Caco-2 (cell line): ENCODE data around the gene FOXA1. TPM values are rescaled to one million over a fixed set of nuclear protein-coding genes. Genes with fewer than 3 reads are reported as not detected.

Source experiments
- BruUV-seq: library from RNA; stranded (reverse); fragments of 400-500 nt; replicated peaks from 2 replicates; lab custom pipeline; 2021; lab: Mats Ljungman, UMichigan
- CTCF ChIA-PET: fragments of 300-600 bp; sonication (Branson Sonifier 250); formaldehyde crosslinking; loops from one replicate; lab custom pipeline; 2022; ENCODE audit warnings: antibody characterized with exemption; lab: Charles Lee
- POLR2A ChIA-PET: fragments of 300-600 bp; sonication (Branson Sonifier 250); formaldehyde crosslinking; loops from one replicate; lab custom pipeline; 2022; ENCODE audit warnings: antibody characterized with exemption; lab: Charles Lee
- DNase-seq, 2 experiments: peaks; one replicate each; pipeline versions ENCODE4 v3.0.0 to v3.0.0-alpha.2; 2020 to 2022
- H3K27me3 ChIP-seq: replicated peaks from 2 replicates; pipeline ENCODE4 v1.6.0; 2011; ENCODE audit warnings: low read length; ENCODE audit not compliant: control insufficient read depth, insufficient read depth
- H3K36me3 ChIP-seq: 2 replicates; pipeline ENCODE4 v1.5.1; 2011; ENCODE audit warnings: low read length; ENCODE audit not compliant: control insufficient read depth, insufficient read depth
- H3K4me1 ChIP-seq: fragments of 250-450 bp; sonication (Bioruptor Pico); 2 replicates; pipeline ENCODE4 v1.5.1; 2020; ENCODE audit warnings: mild to moderate bottlenecking
- H3K4me3 ChIP-seq: 2 replicates; pipeline ENCODE4 v1.5.1; 2011; ENCODE audit warnings: low read depth, mild to moderate bottlenecking, control low read depth, low read length
- H3K9me3 ChIP-seq: fragments of 250-450 bp; sonication (Bioruptor Pico); 2 replicates; pipeline ENCODE4 v1.5.1; 2020; ENCODE audit warnings: mild to moderate bottlenecking, moderate library complexity
- H3K27ac Mint-ChIP-seq: one replicate; pipeline ENCODE4 v1.8.0; 2022; ENCODE audit warnings: mixed read lengths; ENCODE audit not compliant: unreplicated experiment
- H3K27me3 Mint-ChIP-seq: one replicate; pipeline ENCODE4 v1.8.0; 2022; ENCODE audit warnings: mixed read lengths; ENCODE audit not compliant: insufficient read depth, unreplicated experiment
- H3K36me3 Mint-ChIP-seq: one replicate; pipeline ENCODE4 v1.8.0; 2022; ENCODE audit warnings: mild to moderate bottlenecking, mixed read lengths; ENCODE audit not compliant: insufficient read depth, unreplicated experiment
- H3K4me1 Mint-ChIP-seq: one replicate; pipeline ENCODE4 v1.8.0; 2022; ENCODE audit warnings: low read depth, mixed read lengths; ENCODE audit not compliant: unreplicated experiment
- H3K4me3 Mint-ChIP-seq: one replicate; pipeline ENCODE4 v1.8.0; 2022; ENCODE audit warnings: mild to moderate bottlenecking, moderate library complexity, mixed read lengths; ENCODE audit not compliant: unreplicated experiment
- H3K9me3 Mint-ChIP-seq: one replicate; pipeline ENCODE4 v1.8.0; 2022; ENCODE audit warnings: mixed read lengths; ENCODE audit not compliant: unreplicated experiment
- intact Hi-C: fragments of 100-400 bp; cut with micrococcal nuclease; formaldehyde crosslinking; loops from one replicate; pipeline ENCODE4 v1.10.0; 2022; ENCODE audit not compliant: unreplicated experiment
- total RNA-seq: library from RNA; stranded (reverse); gene quantifications from 2 replicates; pipeline ENCODE4 v1.2.3, GENCODE V29; 2022
- TF ChIP-seq, protein P1 (sequence below), 2 experiments: fragments of 200-600 bp in 1 of 2; IDR thresholded peaks; 1 replicate in 1 of 2; 2 replicates in 1 of 2; pipeline versions ENCODE4 v1.5.1 to v1.8.0; 2011 to 2022; ENCODE audit warnings: antibody characterized with exemption in 1 of 2, control low read depth in 1 of 2, inconsistent platforms in 1 of 2, low read depth in 1 of 2, low read length in 1 of 2, mild to moderate bottlenecking in 1 of 2, moderate library complexity in 1 of 2; ENCODE audit not compliant: insufficient read depth in 1 of 2, severe bottlenecking in 1 of 2, unreplicated experiment in 1 of 2

Gene FOXA1
- total RNA-seq, 1 experiment from 2014 or later: 271 TPM

DNA sequence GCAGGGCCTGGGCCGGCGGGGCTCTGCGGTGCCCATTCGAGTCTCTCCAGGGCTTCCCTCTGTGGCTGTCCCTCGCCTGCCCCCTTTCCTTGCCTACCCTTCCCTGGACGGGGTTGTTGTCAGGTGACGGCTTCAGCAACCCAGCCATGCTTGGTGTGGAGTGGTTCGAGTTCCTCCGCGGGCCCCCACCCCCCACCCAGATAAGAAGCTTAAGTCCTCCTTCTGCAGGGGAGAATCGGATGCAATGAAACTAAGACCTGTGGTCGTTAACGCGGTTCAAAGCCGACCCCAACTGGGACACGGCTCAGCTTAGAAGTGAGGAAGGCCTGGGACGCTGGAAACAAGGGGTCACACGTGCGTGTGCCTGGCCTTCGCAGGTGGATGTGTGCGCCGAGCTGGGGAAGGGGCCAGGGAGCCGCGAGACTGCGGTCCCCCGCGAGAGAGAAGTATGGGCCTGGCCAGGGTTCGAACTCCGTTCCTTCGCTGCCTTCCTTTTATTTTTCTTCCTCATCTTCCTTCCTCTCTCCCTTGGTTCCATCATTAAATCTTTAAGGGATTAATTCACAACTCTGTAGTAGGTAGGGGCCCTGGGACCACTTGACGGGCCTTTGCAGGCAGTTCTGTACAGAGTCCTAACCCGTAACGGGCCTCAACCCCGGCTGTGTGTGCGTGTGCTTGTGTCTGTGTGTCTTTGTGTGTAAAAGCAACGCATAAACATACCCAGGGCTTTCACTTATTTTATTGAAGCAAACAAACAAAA lies 3.9 kb upstream of the FOXA1 start:
- Histone ChIP-seq H3K36me3 (peaks cover 6% of the 10 kb centered on the region), H3K4me1 (peaks cover 33% of the 10 kb centered on the region), H3K27me3 (no peaks in the 10 kb centered on the region), H3K9me3 (no peaks in the 10 kb centered on the region), H3K4me3 (peak overlapping the region; percentile 33)
- Mint-ChIP-seq H3K4me3 (peak overlapping the region; percentile 65), H3K27me3 (no peaks in the 10 kb centered on the region), H3K4me1 (peaks cover 13% of the 10 kb centered on the region), H3K9me3 (no peaks in the 10 kb centered on the region), H3K27ac (peak overlapping the region; percentile 39), H3K36me3 (peaks cover 55% of the 10 kb centered on the region)
- ChIA-PET CTCF (no interaction called here), POLR2A (no interaction called here)
- TF ChIP-seq, protein P1, sequence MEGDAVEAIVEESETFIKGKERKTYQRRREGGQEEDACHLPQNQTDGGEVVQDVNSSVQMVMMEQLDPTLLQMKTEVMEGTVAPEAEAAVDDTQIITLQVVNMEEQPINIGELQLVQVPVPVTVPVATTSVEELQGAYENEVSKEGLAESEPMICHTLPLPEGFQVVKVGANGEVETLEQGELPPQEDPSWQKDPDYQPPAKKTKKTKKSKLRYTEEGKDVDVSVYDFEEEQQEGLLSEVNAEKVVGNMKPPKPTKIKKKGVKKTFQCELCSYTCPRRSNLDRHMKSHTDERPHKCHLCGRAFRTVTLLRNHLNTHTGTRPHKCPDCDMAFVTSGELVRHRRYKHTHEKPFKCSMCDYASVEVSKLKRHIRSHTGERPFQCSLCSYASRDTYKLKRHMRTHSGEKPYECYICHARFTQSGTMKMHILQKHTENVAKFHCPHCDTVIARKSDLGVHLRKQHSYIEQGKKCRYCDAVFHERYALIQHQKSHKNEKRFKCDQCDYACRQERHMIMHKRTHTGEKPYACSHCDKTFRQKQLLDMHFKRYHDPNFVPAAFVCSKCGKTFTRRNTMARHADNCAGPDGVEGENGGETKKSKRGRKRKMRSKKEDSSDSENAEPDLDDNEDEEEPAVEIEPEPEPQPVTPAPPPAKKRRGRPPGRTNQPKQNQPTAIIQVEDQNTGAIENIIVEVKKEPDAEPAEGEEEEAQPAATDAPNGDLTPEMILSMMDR (IDR thresholded peaks at IDR 0.05; ENCODE audit: insufficient read depth in 1 of 2, low read depth in 1 of 2, low read length in 1 of 2, severe bottlenecking in 1 of 2, unreplicated experiment in 1 of 2): no peak
- DNase-seq: no peak
- BruUV-seq: no TSS peak
- intact Hi-C loops: loop anchor here (5.0 kb wide), 1 partner anchor 827 kb away; no protein-coding TSS in a partner anchor

DNA sequence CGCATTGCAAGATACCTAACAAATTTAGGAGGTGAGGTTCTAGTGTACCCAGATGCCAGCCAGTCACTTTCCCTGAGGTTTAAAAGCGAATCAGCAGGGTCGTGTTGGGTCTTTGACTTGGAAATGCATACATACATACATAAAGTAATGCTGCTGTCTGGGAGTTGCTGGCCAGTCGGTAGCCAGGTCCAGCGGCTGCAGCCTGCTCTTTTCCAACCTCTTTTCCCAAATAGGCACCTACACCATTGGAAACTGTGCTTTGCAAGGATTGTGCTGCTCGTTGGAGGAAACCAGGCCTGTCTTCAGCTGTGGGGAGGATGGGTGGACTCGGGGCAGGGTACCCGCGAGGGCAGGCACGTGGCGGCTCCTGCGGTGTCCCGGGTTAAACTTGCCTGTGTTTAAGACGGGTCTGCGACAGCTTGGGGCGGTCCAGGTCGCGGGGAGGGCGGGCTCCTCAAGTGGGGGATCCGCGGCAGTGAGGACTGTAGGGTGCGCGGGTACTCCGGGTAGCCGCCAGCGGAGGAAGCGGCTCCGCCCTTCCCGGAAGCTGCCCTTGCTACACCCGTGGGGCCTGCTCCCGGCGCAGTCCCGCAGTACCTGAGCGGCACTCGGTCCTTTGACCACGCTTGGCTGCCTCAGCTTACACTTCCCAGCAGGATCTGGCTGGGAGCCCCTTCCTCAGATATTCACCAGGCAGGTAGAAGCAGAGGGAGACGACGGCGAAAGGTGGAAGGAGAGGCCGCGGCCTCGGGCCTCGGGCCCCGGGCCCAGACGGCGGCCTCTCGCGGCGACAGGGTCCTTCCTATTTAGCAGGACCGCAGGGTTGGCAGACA lies 3.1 kb upstream of the FOXA1 start:
- no peak for DNase-seq
- intact Hi-C loops: loop anchor here (5.0 kb wide), 1 partner anchor 826 kb away; no protein-coding TSS in a partner anchor
- TF ChIP-seq, protein P1 (IDR thresholded peaks at IDR 0.05; ENCODE audit: insufficient read depth in 1 of 2, low read depth in 1 of 2, low read length in 1 of 2, severe bottlenecking in 1 of 2, unreplicated experiment in 1 of 2): no peak
- H3K27me3 ChIP-seq: no peaks in the 10 kb centered on the region
- Mint-ChIP-seq H3K27me3 (no peaks in the 10 kb centered on the region), H3K27ac (no peak overlapping the region), H3K4me1 (peaks cover 12% of the 10 kb centered on the region), H3K9me3 (no peaks in the 10 kb centered on the region), H3K4me3 (no peak overlapping the region), H3K36me3 (peaks cover 57% of the 10 kb centered on the region)
- peaks cover 26% of the 10 kb centered on the region for H3K4me1 ChIP-seq
- ChIA-PET POLR2A (no interaction called here), CTCF (no interaction called here)
- no peaks in the 10 kb centered on the region for H3K9me3 ChIP-seq
- no peak overlapping the region for H3K4me3 ChIP-seq
- H3K36me3 ChIP-seq: peaks cover 4% of the 10 kb centered on the region
- no TSS peak for BruUV-seq

DNA sequence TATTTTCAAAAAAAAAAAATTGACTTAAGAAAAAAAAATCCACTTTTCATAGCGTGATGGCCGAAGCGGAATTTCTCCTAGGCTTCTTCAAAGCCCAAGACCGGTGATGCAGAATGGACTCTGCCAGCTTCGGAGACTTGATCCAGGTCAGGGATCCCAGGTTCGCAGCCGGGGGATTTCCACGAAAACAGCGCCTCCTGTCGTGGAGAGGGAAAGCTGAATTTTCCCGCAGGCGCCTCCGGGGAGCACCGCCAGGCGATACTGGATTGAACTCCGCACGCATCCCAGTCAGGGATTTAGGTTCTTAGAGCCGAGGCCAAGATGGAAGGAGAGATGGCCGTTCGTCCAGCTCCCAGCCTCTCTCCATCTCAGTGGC lies 2.5 kb upstream of the FOXA1 start:
- Histone ChIP-seq H3K9me3 (no peaks in the 10 kb centered on the region), H3K4me3 (no peak overlapping the region), H3K27me3 (no peaks in the 10 kb centered on the region), H3K36me3 (peaks cover 6% of the 10 kb centered on the region), H3K4me1 (peaks cover 19% of the 10 kb centered on the region)
- ChIA-PET POLR2A (no interaction called here), CTCF (no interaction called here)
- TF ChIP-seq, protein P1 (IDR thresholded peaks at IDR 0.05; ENCODE audit: insufficient read depth in 1 of 2, low read depth in 1 of 2, low read length in 1 of 2, severe bottlenecking in 1 of 2, unreplicated experiment in 1 of 2): no peak
- no peak for DNase-seq
- peaks cover 6% of the 10 kb centered on the region for H3K4me1 Mint-ChIP-seq
- BruUV-seq: no TSS peak
- intact Hi-C loops: loop anchor here (5.0 kb wide), 1 partner anchor 825 kb away; no protein-coding TSS in a partner anchor
- H3K27me3 Mint-ChIP-seq: no peaks in the 10 kb centered on the region
- H3K4me3 Mint-ChIP-seq: peak overlapping the region; percentile 84
- no peaks in the 10 kb centered on the region for H3K9me3 Mint-ChIP-seq
- H3K36me3 Mint-ChIP-seq: peaks cover 57% of the 10 kb centered on the region
- H3K27ac Mint-ChIP-seq: no peak overlapping the region
